Heart left ventricle (tissue), 13 donors: Measurements from ENCODE around the gene CLEC16A.

Experiments
- POLR2A ChIP-seq, 2 donors: fragments of 450-650 bp; IDR thresholded peaks; one replicate each; pipeline ENCODE4 v1.6.1; 2017; ENCODE audit warnings: antibody characterized with exemption in 2 of 2, mild to moderate bottlenecking in 2 of 2, moderate library complexity in 2 of 2
- TF ChIP-seq, protein P1 (sequence below), 12 donors: fragments of 200-600 bp; sonication (generic) in 4 of 12; IDR thresholded peaks; one replicate each; pipeline versions ENCODE4 v1.5.0 to v1.8.0; 2018 to 2022; ENCODE audit warnings: antibody characterized with exemption in 12 of 12, mild to moderate bottlenecking in 5 of 12
- donor health status: ischemic (EF 13 %, LVEDD 7.1; RV severe dilation, severe dysfunction).
- donor health status: DM: no; HTN: yes; CAD: no.
- donor health status: DM: no; HTN: no; CAD: no.
- donor health status: ischemic (EF 25% LVEDD 6.9; RV normal size, moderate dysfunction).
- donor health status: ischemic (EF 25% LVEDD 5.7; RV mildly dilated, moderate dysfunction).
- donor health status: ischemic (EF 35%, LVEDD 5.7; RV mildly dilated, moderate dysfunction).
- donor health status: nonischemic (EF 11% LVEDD 7.7; RV severe dilation, severe dysfunction).
- donor health status: DM: yes; HTN: yes; CAD: no.
- donor health status: PGD.
- donor health status: ischemic (EF 29% LVEDD 5.4; RV normal size, mild dysfunction).
- donor health status: nonischemic (EF 23%, LVEDD 6.1; RV moderate dilation, normal function).

DNA sequence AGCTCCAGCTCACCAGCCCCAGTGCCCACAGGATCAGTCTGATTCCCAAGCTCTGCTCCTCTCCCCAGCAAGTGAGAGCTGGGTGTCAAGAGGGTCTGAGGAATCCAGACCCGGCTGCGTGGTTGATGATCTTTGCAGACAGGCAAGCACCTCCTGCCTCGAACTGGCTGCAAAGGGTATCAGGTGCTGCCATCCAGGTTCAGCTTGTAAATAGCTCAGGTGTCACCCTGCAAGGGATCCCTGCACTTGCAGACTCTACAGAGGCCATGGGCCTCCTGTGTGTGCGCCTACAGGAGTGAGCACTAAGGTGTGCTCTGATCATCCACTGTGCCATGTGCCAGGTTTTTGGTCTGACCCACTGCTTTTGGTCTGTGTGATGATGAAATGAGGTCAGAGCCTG lies 18.3 kb upstream of the CLEC16A start:
- TF ChIP-seq POLR2A (IDR thresholded peaks at IDR 0.05): no peak
- TF ChIP-seq, protein P1, sequence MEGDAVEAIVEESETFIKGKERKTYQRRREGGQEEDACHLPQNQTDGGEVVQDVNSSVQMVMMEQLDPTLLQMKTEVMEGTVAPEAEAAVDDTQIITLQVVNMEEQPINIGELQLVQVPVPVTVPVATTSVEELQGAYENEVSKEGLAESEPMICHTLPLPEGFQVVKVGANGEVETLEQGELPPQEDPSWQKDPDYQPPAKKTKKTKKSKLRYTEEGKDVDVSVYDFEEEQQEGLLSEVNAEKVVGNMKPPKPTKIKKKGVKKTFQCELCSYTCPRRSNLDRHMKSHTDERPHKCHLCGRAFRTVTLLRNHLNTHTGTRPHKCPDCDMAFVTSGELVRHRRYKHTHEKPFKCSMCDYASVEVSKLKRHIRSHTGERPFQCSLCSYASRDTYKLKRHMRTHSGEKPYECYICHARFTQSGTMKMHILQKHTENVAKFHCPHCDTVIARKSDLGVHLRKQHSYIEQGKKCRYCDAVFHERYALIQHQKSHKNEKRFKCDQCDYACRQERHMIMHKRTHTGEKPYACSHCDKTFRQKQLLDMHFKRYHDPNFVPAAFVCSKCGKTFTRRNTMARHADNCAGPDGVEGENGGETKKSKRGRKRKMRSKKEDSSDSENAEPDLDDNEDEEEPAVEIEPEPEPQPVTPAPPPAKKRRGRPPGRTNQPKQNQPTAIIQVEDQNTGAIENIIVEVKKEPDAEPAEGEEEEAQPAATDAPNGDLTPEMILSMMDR (IDR thresholded peaks at IDR 0.05): no peak
